ENCODE results near the gene MSTO1.
"Not testable (repeated sequence)": the region's sequence is repeated elsewhere in the genome, so short reads cannot be mapped to it uniquely, and the experiment has no call there.

Gene MSTO1

GRCh38 chr1:155609515-155610256 lies at the start of gene MSTO1:
Gene MSTO1, plus strand, starts transcription at chr1:155610218. Its CDS starts 31 bp downstream, at chr1:155610249.
- peak within 1 kb of the TSS; percentile 80 for H3K4me3 ChIP-seq (ENCODE audit: low read depth, low read length)
- TF ChIP-seq CTCF (IDR thresholded peaks at IDR 0.05; ENCODE audit: borderline replicate concordance, insufficient read depth, low read depth, low read length): no peak

- H3K4me3 ChIP-seq (ENCODE audit: low read depth, low read length): peak overlapping the region; percentile 99
These were observed 48.0 kb upstream of the MSTO1 start for GRCh38 chr1:155561779-155562580.

- peak within 1 kb of the TSS; percentile 99 for H3K4me3 ChIP-seq (ENCODE audit: low read depth, low read length)
- no peak for TF ChIP-seq CTCF (IDR thresholded peaks at IDR 0.05; ENCODE audit: borderline replicate concordance, insufficient read depth, low read depth, low read length)
These were observed 47.2 kb upstream of the MSTO1 start, which contains the start of gene ASH1L for GRCh38 chr1:155562581-155563376. Gene ASH1L, minus strand, starts transcription at chr1:155562803. Its CDS starts 41,284 bp downstream, at chr1:155521519.

- peak overlapping the region; percentile 99 for H3K4me3 ChIP-seq (ENCODE audit: low read depth, low read length)
These were observed 46.5 kb upstream of the MSTO1 start for GRCh38 chr1:155563377-155564022.

- H3K4me3 ChIP-seq (ENCODE audit: low read depth, low read length): no peak overlapping the region
- TF ChIP-seq CTCF (IDR thresholded peaks at IDR 0.05; ENCODE audit: borderline replicate concordance, insufficient read depth, low read depth, low read length): no peak
These were observed 39.9 kb upstream of the MSTO1 start for GRCh38 chr1:155569988-155570592.

GRCh38 chr1:155570593-155570990 lies 39.4 kb upstream of the MSTO1 start:
- no peak overlapping the region for H3K4me3 ChIP-seq (ENCODE audit: low read depth, low read length)
- no peak for TF ChIP-seq CTCF (IDR thresholded peaks at IDR 0.05; ENCODE audit: borderline replicate concordance, insufficient read depth, low read depth, low read length)

- no peak for TF ChIP-seq CTCF (IDR thresholded peaks at IDR 0.05; ENCODE audit: borderline replicate concordance, insufficient read depth, low read depth, low read length)
- H3K4me3 ChIP-seq (ENCODE audit: low read depth, low read length): no peak overlapping the region
These were observed 35.9 kb upstream of the MSTO1 start for GRCh38 chr1:155574077-155574476.

- H3K4me3 ChIP-seq (ENCODE audit: low read depth, low read length): not testable (repeated sequence)
These were observed 34.4 kb upstream of the MSTO1 start for GRCh38 chr1:155575608-155576007.

- not testable (repeated sequence) for H3K4me3 ChIP-seq (ENCODE audit: low read depth, low read length)
These were observed 26.2 kb upstream of the MSTO1 start for GRCh38 chr1:155583846-155584245.

- H3K4me3 ChIP-seq (ENCODE audit: low read depth, low read length): not testable (repeated sequence)
These were observed 20.7 kb upstream of the MSTO1 start for GRCh38 chr1:155589282-155589681.

- H3K4me3 ChIP-seq (ENCODE audit: low read depth, low read length): not testable (repeated sequence)
These were observed 19.3 kb upstream of the MSTO1 start for GRCh38 chr1:155590516-155591247.
